Measurements from ENCODE around the gene BRAT1.

GRCh38 chr7:2526659-2527504, 28.4 kb downstream of the BRAT1 start:
- TF ChIP-seq CTCF (conservative IDR thresholded peaks at IDR 0.05; ENCODE audit: low read length) (no peak), EZH2phosphoT487 (IDR thresholded peaks at IDR 0.05; ENCODE audit: borderline replicate concordance, low read depth, low read length) (no peak)
